Measurements from ENCODE around the gene CEP85L. TPM values are rescaled to one million over a fixed set of nuclear protein-coding genes. Genes with fewer than 3 reads are reported as not detected.
A peak's percentile ranks its signal among the peaks of the same experiment; 100 is the strongest.

CEP85L gene
- total RNA-seq, 3 donors from 2014 or later (not counting 1 experiment from before 2014, with no cell fraction given), result 75.0 to 85.2 (median 82.0) TPM

GRCh38 chr6:118485601-118486550 is 165.5 kb downstream of the CEP85L start:
- intact Hi-C loops (cut with micrococcal nuclease), result no loop called here
- no peak for ATAC-seq
- 89% methylated on average over 1 of the region's 2 CpGs for WGBS (ENCODE audit: insufficient coverage)

GRCh38 chr6:118476551-118476950 is 174.8 kb downstream of the CEP85L start:
- Mint-ChIP-seq H3K9me3 (no peaks in the 10 kb centered on the region), H3K4me1 (peaks cover 0 to 6% of the 10 kb centered on the region in 2 donors), H3K27ac (no peak overlapping the region), H3K4me3 (no peak overlapping the region), H3K27me3 (ENCODE audit: low read depth in 2 of 2) (no peaks in the 10 kb centered on the region), H3K36me3 (no peaks in the 10 kb centered on the region)
- Histone ChIP-seq H3K36me3 (ENCODE audit: control insufficient read depth, insufficient read depth, low read length) (peaks cover 15% of the 10 kb centered on the region), H3K9me3 (ENCODE audit: control insufficient read depth, insufficient read depth, low read length) (no peaks in the 10 kb centered on the region), H3K27me3 (ENCODE audit: control insufficient read depth, insufficient read depth, low read length) (no peaks in the 10 kb centered on the region), H3K4me3 (ENCODE audit: low read length) (no peak overlapping the region), H3K4me1 (ENCODE audit: control insufficient read depth, insufficient read depth, low read length) (no peaks in the 10 kb centered on the region), H3K27ac (ENCODE audit: low read length) (no peak overlapping the region)
- ATAC-seq, result no peak
- DNase-seq, result no peak
- WGBS (ENCODE audit: insufficient coverage), result 98% methylated on average over 3 of the region's 3 CpGs
- intact Hi-C loops (cut with micrococcal nuclease), result no loop called here
- TF ChIP-seq CTCF (IDR thresholded peaks at IDR 0.05), result no peak

More at GRCh38 chr6:118485601-118486550, 165.5 kb downstream of the CEP85L start:
- Histone ChIP-seq H3K27ac (ENCODE audit: low read length) (no peak overlapping the region), H3K9me3 (ENCODE audit: control insufficient read depth, insufficient read depth, low read length) (peaks cover 10% of the 10 kb centered on the region), H3K4me3 (ENCODE audit: low read length) (no peak overlapping the region), H3K27me3 (ENCODE audit: control insufficient read depth, insufficient read depth, low read length) (no peaks in the 10 kb centered on the region), H3K4me1 (ENCODE audit: control insufficient read depth, insufficient read depth, low read length) (no peaks in the 10 kb centered on the region), H3K36me3 (ENCODE audit: control insufficient read depth, insufficient read depth, low read length) (peaks cover 25% of the 10 kb centered on the region)
- H3K4me3 Mint-ChIP-seq, result no peak overlapping the region
- H3K27ac Mint-ChIP-seq, result no peak overlapping the region
- H3K9me3 Mint-ChIP-seq, result peaks cover 6 to 9% of the 10 kb centered on the region in 2 donors
- no peaks in the 10 kb centered on the region for H3K27me3 Mint-ChIP-seq (ENCODE audit: low read depth in 2 of 2)
- DNase-seq, result no peak
- no peak for TF ChIP-seq CTCF (IDR thresholded peaks at IDR 0.05)
- H3K4me1 Mint-ChIP-seq, result peaks cover 0 to 4% of the 10 kb centered on the region in 2 donors
- peaks cover 38% of the 10 kb centered on the region for H3K36me3 Mint-ChIP-seq

- peaks cover 8% of the 10 kb centered on the region for H3K36me3 Mint-ChIP-seq
Measured at GRCh38 chr6:118473266-118473665, 178.1 kb downstream of the CEP85L start.

More at GRCh38 chr6:118473266-118473665, 178.1 kb downstream of the CEP85L start:
- Mint-ChIP-seq H3K4me1 (peaks cover 0 to 6% of the 10 kb centered on the region in 2 donors), H3K9me3 (no peaks in the 10 kb centered on the region), H3K27ac (peak overlapping the region in 1 of 2 donors; percentile 5), H3K27me3 (ENCODE audit: low read depth in 2 of 2) (no peaks in the 10 kb centered on the region), H3K4me3 (no peak overlapping the region)
- Histone ChIP-seq H3K4me1 (ENCODE audit: control insufficient read depth, insufficient read depth, low read length) (no peaks in the 10 kb centered on the region), H3K27me3 (ENCODE audit: control insufficient read depth, insufficient read depth, low read length) (no peaks in the 10 kb centered on the region), H3K27ac (ENCODE audit: low read length) (no peak overlapping the region), H3K4me3 (ENCODE audit: low read length) (no peak overlapping the region), H3K9me3 (ENCODE audit: control insufficient read depth, insufficient read depth, low read length) (no peaks in the 10 kb centered on the region), H3K36me3 (ENCODE audit: control insufficient read depth, insufficient read depth, low read length) (peaks cover 18% of the 10 kb centered on the region)
- TF ChIP-seq CTCF (IDR thresholded peaks at IDR 0.05), result no peak
- ATAC-seq (no peak), DNase-seq (no peak)
- intact Hi-C loops (cut with micrococcal nuclease), result no loop called here
